GM23248 (cell line): ENCODE results near the gene TMEM131L. TPM values are rescaled to one million over a fixed set of nuclear protein-coding genes. Genes with fewer than 3 reads are reported as not detected.

Experiments
- DNase-seq: peaks from one replicate; pipeline ENCODE4 v3.0.0-alpha.2; 2015
- H2AFZ ChIP-seq: fragments of 200-600 bp; sonication (generic); 2 replicates; pipeline ENCODE4 v1.6.1; 2016; ENCODE audit warnings: antibody characterized with exemption
- H3F3A ChIP-seq: fragments of 200-600 bp; sonication (generic); 2 replicates; pipeline ENCODE4 v1.6.1; 2016; ENCODE audit warnings: mild to moderate bottlenecking, antibody characterized with exemption, mixed run types; ENCODE audit not compliant: insufficient read depth
- H3K27ac ChIP-seq: fragments of 200-600 bp; sonication (generic); 2 replicates; pipeline ENCODE4 v1.5.1; 2016; ENCODE audit warnings: mild to moderate bottlenecking
- H3K27me3 ChIP-seq: fragments of 200-600 bp; sonication (generic); replicated peaks from 2 replicates; pipeline ENCODE4 v1.6.1; 2016; ENCODE audit warnings: mild to moderate bottlenecking; ENCODE audit not compliant: insufficient read depth
- H3K36me3 ChIP-seq: fragments of 200-600 bp; sonication (generic); 2 replicates; pipeline ENCODE4 v1.6.1; 2016; ENCODE audit warnings: low read depth, mild to moderate bottlenecking
- H3K4me1 ChIP-seq: fragments of 200-600 bp; sonication (generic); 2 replicates; pipeline ENCODE4 v1.6.1; 2016; ENCODE audit warnings: mild to moderate bottlenecking; ENCODE audit not compliant: insufficient read depth
- H3K4me2 ChIP-seq: fragments of 200-600 bp; sonication (generic); one replicate; pipeline ENCODE4 v1.6.1; 2016; ENCODE audit warnings: mild to moderate bottlenecking; ENCODE audit not compliant: unreplicated experiment
- H3K4me3 ChIP-seq: fragments of 200-600 bp; sonication (generic); 2 replicates; pipeline ENCODE4 v1.5.1; 2016; ENCODE audit warnings: mild to moderate bottlenecking
- H3K79me2 ChIP-seq: fragments of 200-600 bp; sonication (generic); 2 replicates; pipeline ENCODE4 v1.6.1; 2016; ENCODE audit warnings: mild to moderate bottlenecking; ENCODE audit not compliant: insufficient read depth
- H3K9ac ChIP-seq: fragments of 200-600 bp; sonication (generic); 2 replicates; pipeline ENCODE4 v1.6.1; 2016; ENCODE audit warnings: mild to moderate bottlenecking
- H3K9me2 ChIP-seq: fragments of 200-600 bp; sonication (generic); 2 replicates; pipeline ENCODE4 v1.6.1; 2016; ENCODE audit warnings: mixed run types, mild to moderate bottlenecking, moderate library complexity; ENCODE audit not compliant: insufficient read depth
- H3K9me3 ChIP-seq: fragments of 200-600 bp; sonication (generic); one replicate; pipeline ENCODE4 v1.6.1; 2017; ENCODE audit warnings: low read depth
- H4K20me1 ChIP-seq: fragments of 200-600 bp; sonication (generic); 2 replicates; pipeline ENCODE4 v1.6.0; 2016; ENCODE audit not compliant: insufficient read depth
- EZH2 ChIP-seq: fragments of 200-600 bp; sonication (generic); IDR thresholded peaks from 2 replicates; pipeline ENCODE4 v1.6.1; 2018; ENCODE audit warnings: antibody characterized with exemption, mild to moderate bottlenecking; ENCODE audit not compliant: insufficient read depth, poor library complexity, severe bottlenecking
- EZH2phosphoT487 ChIP-seq: fragments of 200-600 bp; sonication (generic); IDR thresholded peaks from 2 replicates; pipeline ENCODE4 v1.6.1; 2018; ENCODE audit warnings: antibody characterized with exemption, moderate library complexity, mild to moderate bottlenecking, low read depth; ENCODE audit not compliant: insufficient read depth
- WGBS, 2 experiments: methylation state at CpG; one replicate each; pipeline ENCODE4 v1.1.6; 2015 to 2017; ENCODE audit warnings: low lambda C conversion rate in 2 of 2, low coverage in 1 of 2; ENCODE audit errors: missing lambda C conversion rate in 2 of 2; 5-methylcytosine and 5-hydroxymethylcytosine counted together
- in situ Hi-C: fragments of 300-500 bp; cut with MboI; formaldehyde crosslinking; loops from 2 replicates; pipeline ENCODE4 v1.15.0; 2020
- polyA plus RNA-seq: library from polyadenylated mRNA; unstranded; fragments of >200 nt; fragmentation: Nextera tagmentation; extraction: Ambion mirVana; gene quantifications from 2 replicates; pipeline ENCODE4 v1.2.1, GENCODE V29; 2016
- total RNA-seq: library from RNA; depleted of rRNA; stranded (reverse); fragments of >200 nt; shearing (Covaris generic); gene quantifications from 2 replicates; pipeline ENCODE4 v1.2.3, GENCODE V29; 2014

Gene TMEM131L
- total and polyA plus RNA-seq, 2 experiments from 2014 or later: 8.7 to 11.1 TPM

GRCh38 chr4:153573881-153574802 lies 108.0 kb downstream of the TMEM131L start:
- Histone ChIP-seq H3K4me1 (peaks cover 9% of the 10 kb centered on the region), H3K9me2 (no peaks in the 10 kb centered on the region), H3K79me2 (no peaks in the 10 kb centered on the region), H4K20me1 (no peaks in the 10 kb centered on the region), H3K4me3 (no peak overlapping the region), H3K36me3 (no peaks in the 10 kb centered on the region), H3K27me3 (no peaks in the 10 kb centered on the region), H2AFZ (no peak overlapping the region), H3K27ac (no peak overlapping the region), H3K4me2 (peak overlapping the region; percentile 37), H3K9ac (no peak overlapping the region), H3F3A (peaks cover 18% of the 10 kb centered on the region; the same call in 1 of the 2 replicates), H3K9me3 (no peaks in the 10 kb centered on the region)
- DNase-seq: peak; percentile 87
- 74 to 82% methylated on average over 4 of the region's 4 CpGs for WGBS, 2 experiments
- in situ Hi-C loops: loop anchor here (10.0 kb wide), 2 partner anchors 139 to 219 kb away; no protein-coding TSS in a partner anchor
- no peak for TF ChIP-seq EZH2

- no peaks in the 10 kb centered on the region for H3K79me2 ChIP-seq
- H3K9ac ChIP-seq: no peak overlapping the region
- WGBS, 2 experiments: 36 to 37% methylated on average over 2 of the region's 2 CpGs
- H4K20me1 ChIP-seq: no peaks in the 10 kb centered on the region
- H3K4me3 ChIP-seq: no peak overlapping the region
- H3K27me3 ChIP-seq: no peaks in the 10 kb centered on the region
- peaks cover 9% of the 10 kb centered on the region for H3K4me1 ChIP-seq
- in situ Hi-C loops: loop anchor here (10.0 kb wide), 2 partner anchors 142 to 222 kb away; no protein-coding TSS in a partner anchor
- H2AFZ ChIP-seq: peak overlapping the region; percentile 51; the same call in 1 of the 2 replicates
- peak overlapping the region; percentile 19 for H3K4me2 ChIP-seq
- TF ChIP-seq EZH2phosphoT487: no peak
- no peak for TF ChIP-seq EZH2
- peaks cover 18% of the 10 kb centered on the region; the same call in 1 of the 2 replicates for H3F3A ChIP-seq
- DNase-seq: no peak
- H3K27ac ChIP-seq: no peak overlapping the region
- no peaks in the 10 kb centered on the region for H3K9me3 ChIP-seq
- H3K36me3 ChIP-seq: no peaks in the 10 kb centered on the region
- no peaks in the 10 kb centered on the region for H3K9me2 ChIP-seq
Observed at GRCh38 chr4:153576443-153576774, 110.2 kb downstream of the TMEM131L start.

DNA sequence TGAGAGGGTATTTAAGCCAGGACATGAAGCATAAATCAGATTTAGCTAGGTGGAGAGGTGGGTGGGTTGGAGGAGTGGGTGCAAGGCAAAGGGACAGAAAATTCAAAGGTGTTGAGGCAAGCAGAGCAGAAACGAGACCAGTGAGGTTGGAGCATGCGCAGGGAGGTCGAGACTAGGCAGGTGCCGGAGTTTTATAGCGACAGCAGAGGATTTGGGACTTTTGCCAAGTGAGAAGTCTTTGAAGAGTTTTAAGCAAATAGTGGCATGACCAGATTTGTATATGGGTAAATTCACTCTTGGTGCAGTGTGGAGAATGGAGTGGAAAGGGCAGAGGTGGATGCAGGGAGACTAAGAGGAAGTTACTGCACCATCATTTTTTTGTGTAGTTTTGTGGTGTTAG lies 110.9 kb downstream of the TMEM131L start:
- Histone ChIP-seq H3K4me3 (no peak overlapping the region), H3K9ac (no peak overlapping the region), H3K27ac (no peak overlapping the region), H4K20me1 (no peaks in the 10 kb centered on the region), H3K9me2 (no peaks in the 10 kb centered on the region), H3F3A (peaks cover 18% of the 10 kb centered on the region; the same call in 1 of the 2 replicates), H3K4me1 (peaks cover 9% of the 10 kb centered on the region), H3K79me2 (no peaks in the 10 kb centered on the region), H3K36me3 (no peaks in the 10 kb centered on the region), H3K27me3 (no peaks in the 10 kb centered on the region), H3K4me2 (no peak overlapping the region), H2AFZ (no peak overlapping the region), H3K9me3 (no peaks in the 10 kb centered on the region)
- in situ Hi-C loops: loop anchor here (10.0 kb wide), 2 partner anchors 142 to 222 kb away; no protein-coding TSS in a partner anchor
- 85 to 92% methylated on average over 5 of the region's 5 CpGs for WGBS, 2 experiments
- DNase-seq: no peak
- TF ChIP-seq EZH2: no peak
- TF ChIP-seq EZH2phosphoT487: no peak

GRCh38 chr4:153579410-153579809 lies 113.2 kb downstream of the TMEM131L start:
- H3K9me3 ChIP-seq: no peaks in the 10 kb centered on the region
- TF ChIP-seq EZH2: no peak
- no peak for TF ChIP-seq EZH2phosphoT487
- no peaks in the 10 kb centered on the region for H4K20me1 ChIP-seq
- H3F3A ChIP-seq: 0 out of 2 replicates have a peak, but pooled peaks cover 8% of the 10 kb centered on the region
- 93 to 96% methylated on average over 4 of the region's 4 CpGs for WGBS, 2 experiments
- H3K4me3 ChIP-seq: no peak overlapping the region
- in situ Hi-C loops: loop anchor here (10.0 kb wide), 2 partner anchors 145 to 225 kb away; no protein-coding TSS in a partner anchor
- H3K36me3 ChIP-seq: no peaks in the 10 kb centered on the region
- H2AFZ ChIP-seq: no peak overlapping the region
- no peak for DNase-seq
- no peaks in the 10 kb centered on the region for H3K79me2 ChIP-seq
- H3K27me3 ChIP-seq: no peaks in the 10 kb centered on the region
- no peak overlapping the region for H3K9ac ChIP-seq
- H3K4me2 ChIP-seq: no peak overlapping the region
- peaks cover 4% of the 10 kb centered on the region; the same call in 1 of the 2 replicates for H3K4me1 ChIP-seq
- no peaks in the 10 kb centered on the region for H3K9me2 ChIP-seq
- H3K27ac ChIP-seq: no peak overlapping the region
